ENCODE results near the gene TENM3. TPM values are rescaled to one million over a fixed set of nuclear protein-coding genes. Genes with fewer than 3 reads are reported as not detected.

TENM3 gene
- polyA plus RNA-seq, 1 of the 3 experiments (the other 2 are of a cell fraction): 10.4 TPM

- Histone ChIP-seq H3F3A (replicated peaks; ENCODE audit: insufficient read depth) (no peaks in the 10 kb centered on the region), H3K36me3 (replicated peaks in 1 of 2; ENCODE audit: control insufficient read depth in 1 of 2, insufficient read depth in 2 of 2, low read length in 1 of 2) (no peaks in the 10 kb centered on the region), H3K9me2 (no peaks in the 10 kb centered on the region), H3K4me3 (ENCODE audit: low read depth in 2 of 2, low read length in 1 of 2) (no peak overlapping the region), H3K9ac (no peak overlapping the region), H2AFZ (ENCODE audit: low read depth) (no peak overlapping the region), H3K4me2 (no peak overlapping the region), H3K79me2 (ENCODE audit: insufficient read depth) (no peaks in the 10 kb centered on the region), H4K20me1 (ENCODE audit: insufficient read depth) (no peaks in the 10 kb centered on the region), H3K4me1 (ENCODE audit: control insufficient read depth in 1 of 2, insufficient read depth in 2 of 2, low read depth in 1 of 2, low read length in 1 of 2) (no peaks in the 10 kb centered on the region; a peak in 1 of 4 replicates), H3K9me3 (no peaks in the 10 kb centered on the region), H3K27me3 (ENCODE audit: insufficient read depth) (no peaks in the 10 kb centered on the region), H3K27ac (ENCODE audit: low read depth in 2 of 2, low read length in 1 of 2) (no peak overlapping the region)
- DNase-seq: no peak
- ChIA-PET CTCF (interaction anchor here (1.4 kb wide), 1 partner anchor 10 kb away, joined by 4 read pairs; no protein-coding TSS in a partner anchor), POLR2A (no interaction called here)
- no peak for TF ChIP-seq CHD2 (IDR thresholded peaks at IDR 0.05; ENCODE audit: low read length, partially characterized antibody)
- TF ChIP-seq JUND (IDR thresholded peaks at IDR 0.05): no peak
- no peak for TF ChIP-seq FOXJ3 (CRISPR knock-in tag; IDR thresholded peaks at IDR 0.05)
- no peak for TF ChIP-seq TEAD4 (IDR thresholded peaks at IDR 0.05; ENCODE audit: borderline replicate concordance, insufficient read depth)
- no peak for TF ChIP-seq NFIC (IDR thresholded peaks at IDR 0.05; ENCODE audit: borderline replicate concordance)
- TF ChIP-seq, protein P1, sequence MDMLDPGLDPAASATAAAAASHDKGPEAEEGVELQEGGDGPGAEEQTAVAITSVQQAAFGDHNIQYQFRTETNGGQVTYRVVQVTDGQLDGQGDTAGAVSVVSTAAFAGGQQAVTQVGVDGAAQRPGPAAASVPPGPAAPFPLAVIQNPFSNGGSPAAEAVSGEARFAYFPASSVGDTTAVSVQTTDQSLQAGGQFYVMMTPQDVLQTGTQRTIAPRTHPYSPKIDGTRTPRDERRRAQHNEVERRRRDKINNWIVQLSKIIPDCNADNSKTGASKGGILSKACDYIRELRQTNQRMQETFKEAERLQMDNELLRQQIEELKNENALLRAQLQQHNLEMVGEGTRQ (IDR thresholded peaks at IDR 0.05; ENCODE audit: borderline replicate concordance, low read depth, low read length): no peak
- no peak for TF ChIP-seq GABPA (IDR thresholded peaks at IDR 0.05; ENCODE audit: low read depth)
- TF ChIP-seq, protein P2, sequence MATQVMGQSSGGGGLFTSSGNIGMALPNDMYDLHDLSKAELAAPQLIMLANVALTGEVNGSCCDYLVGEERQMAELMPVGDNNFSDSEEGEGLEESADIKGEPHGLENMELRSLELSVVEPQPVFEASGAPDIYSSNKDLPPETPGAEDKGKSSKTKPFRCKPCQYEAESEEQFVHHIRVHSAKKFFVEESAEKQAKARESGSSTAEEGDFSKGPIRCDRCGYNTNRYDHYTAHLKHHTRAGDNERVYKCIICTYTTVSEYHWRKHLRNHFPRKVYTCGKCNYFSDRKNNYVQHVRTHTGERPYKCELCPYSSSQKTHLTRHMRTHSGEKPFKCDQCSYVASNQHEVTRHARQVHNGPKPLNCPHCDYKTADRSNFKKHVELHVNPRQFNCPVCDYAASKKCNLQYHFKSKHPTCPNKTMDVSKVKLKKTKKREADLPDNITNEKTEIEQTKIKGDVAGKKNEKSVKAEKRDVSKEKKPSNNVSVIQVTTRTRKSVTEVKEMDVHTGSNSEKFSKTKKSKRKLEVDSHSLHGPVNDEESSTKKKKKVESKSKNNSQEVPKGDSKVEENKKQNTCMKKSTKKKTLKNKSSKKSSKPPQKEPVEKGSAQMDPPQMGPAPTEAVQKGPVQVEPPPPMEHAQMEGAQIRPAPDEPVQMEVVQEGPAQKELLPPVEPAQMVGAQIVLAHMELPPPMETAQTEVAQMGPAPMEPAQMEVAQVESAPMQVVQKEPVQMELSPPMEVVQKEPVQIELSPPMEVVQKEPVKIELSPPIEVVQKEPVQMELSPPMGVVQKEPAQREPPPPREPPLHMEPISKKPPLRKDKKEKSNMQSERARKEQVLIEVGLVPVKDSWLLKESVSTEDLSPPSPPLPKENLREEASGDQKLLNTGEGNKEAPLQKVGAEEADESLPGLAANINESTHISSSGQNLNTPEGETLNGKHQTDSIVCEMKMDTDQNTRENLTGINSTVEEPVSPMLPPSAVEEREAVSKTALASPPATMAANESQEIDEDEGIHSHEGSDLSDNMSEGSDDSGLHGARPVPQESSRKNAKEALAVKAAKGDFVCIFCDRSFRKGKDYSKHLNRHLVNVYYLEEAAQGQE (IDR thresholded peaks at IDR 0.05; ENCODE audit: low read depth, low read length): no peak
- no peak for TF ChIP-seq ELF1 (IDR thresholded peaks at IDR 0.05)
- no peak for TF ChIP-seq TAF1 (IDR thresholded peaks at IDR 0.05; ENCODE audit: borderline replicate concordance, low read depth, low read length)
- TF ChIP-seq MEF2A (IDR thresholded peaks at IDR 0.05; ENCODE audit: borderline replicate concordance, low read depth): no peak
- no peak for TF ChIP-seq RFX5 (IDR thresholded peaks at IDR 0.05; ENCODE audit: low read length)
- TF ChIP-seq SIN3A (IDR thresholded peaks at IDR 0.05; ENCODE audit: borderline replicate concordance, low read depth, low read length): no peak
- TF ChIP-seq FOXM1 (IDR thresholded peaks at IDR 0.05; ENCODE audit: low read depth): no peak
- TF ChIP-seq RXRA (IDR thresholded peaks at IDR 0.05; ENCODE audit: borderline replicate concordance, low read depth): no peak
- TF ChIP-seq YY1 (IDR thresholded peaks at IDR 0.05; ENCODE audit: low read depth): no peak
- no peak for TF ChIP-seq NRF1 (IDR thresholded peaks at IDR 0.05; ENCODE audit: low read depth, low read length)
- no peak for TF ChIP-seq TCF12 (IDR thresholded peaks at IDR 0.05)
- no peak for TF ChIP-seq SMC3 (IDR thresholded peaks at IDR 0.05; ENCODE audit: low read depth, low read length)
- no peak for TF ChIP-seq RAD21 (IDR thresholded peaks at IDR 0.05; ENCODE audit: low read length)
- WGBS (ENCODE audit: low lambda C conversion rate): 80% methylated on average over 4 of the region's 4 CpGs
Measured at GRCh38 chr4:182435401-182435800, 192.2 kb downstream of the TENM3 start.
